Measurements from ENCODE around the gene KSR2. TPM values are rescaled to one million over a fixed set of nuclear protein-coding genes. Genes with fewer than 3 reads are reported as not detected.

KSR2 gene
- polyA plus RNA-seq, 1 experiment = not detected

DNA sequence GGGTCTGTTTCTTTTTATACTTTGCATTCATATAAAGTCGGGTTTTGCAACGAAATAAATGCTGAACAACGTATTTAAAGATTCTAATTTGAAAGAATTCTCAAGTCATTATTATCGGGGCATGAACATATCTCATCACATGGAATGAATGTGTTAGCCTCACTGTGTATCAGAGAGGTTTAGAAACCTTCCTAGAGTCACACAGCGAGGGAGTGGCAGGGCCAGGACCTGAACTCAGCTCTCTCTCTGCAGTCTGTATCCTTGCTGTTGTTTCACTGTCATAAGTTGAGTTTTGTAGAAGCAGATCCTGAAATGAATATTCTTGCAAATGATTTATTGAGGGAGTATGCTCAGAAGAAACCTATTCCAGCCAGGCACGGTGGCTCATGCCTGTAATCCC, 398.2 kb downstream of the KSR2 start:
- TF ChIP-seq, protein P1, sequence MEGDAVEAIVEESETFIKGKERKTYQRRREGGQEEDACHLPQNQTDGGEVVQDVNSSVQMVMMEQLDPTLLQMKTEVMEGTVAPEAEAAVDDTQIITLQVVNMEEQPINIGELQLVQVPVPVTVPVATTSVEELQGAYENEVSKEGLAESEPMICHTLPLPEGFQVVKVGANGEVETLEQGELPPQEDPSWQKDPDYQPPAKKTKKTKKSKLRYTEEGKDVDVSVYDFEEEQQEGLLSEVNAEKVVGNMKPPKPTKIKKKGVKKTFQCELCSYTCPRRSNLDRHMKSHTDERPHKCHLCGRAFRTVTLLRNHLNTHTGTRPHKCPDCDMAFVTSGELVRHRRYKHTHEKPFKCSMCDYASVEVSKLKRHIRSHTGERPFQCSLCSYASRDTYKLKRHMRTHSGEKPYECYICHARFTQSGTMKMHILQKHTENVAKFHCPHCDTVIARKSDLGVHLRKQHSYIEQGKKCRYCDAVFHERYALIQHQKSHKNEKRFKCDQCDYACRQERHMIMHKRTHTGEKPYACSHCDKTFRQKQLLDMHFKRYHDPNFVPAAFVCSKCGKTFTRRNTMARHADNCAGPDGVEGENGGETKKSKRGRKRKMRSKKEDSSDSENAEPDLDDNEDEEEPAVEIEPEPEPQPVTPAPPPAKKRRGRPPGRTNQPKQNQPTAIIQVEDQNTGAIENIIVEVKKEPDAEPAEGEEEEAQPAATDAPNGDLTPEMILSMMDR (IDR thresholded peaks at IDR 0.05; ENCODE audit: insufficient read depth, low read depth, low read length) = no peak
- no peak overlapping the region for H3K4me3 ChIP-seq (ENCODE audit: low read depth, low read length)
- ChIA-PET CTCF (no interaction called here), POLR2A (no interaction called here)
- H3K27me3 ChIP-seq (ENCODE audit: control insufficient read depth, insufficient read depth, low read length) = no peaks in the 10 kb centered on the region; the same call in 1 of the 2 replicates
- DNase-seq (ENCODE audit: low read depth) = no peak
- no peaks in the 10 kb centered on the region for H3K36me3 ChIP-seq (ENCODE audit: control insufficient read depth, insufficient read depth, low read length)

DNA sequence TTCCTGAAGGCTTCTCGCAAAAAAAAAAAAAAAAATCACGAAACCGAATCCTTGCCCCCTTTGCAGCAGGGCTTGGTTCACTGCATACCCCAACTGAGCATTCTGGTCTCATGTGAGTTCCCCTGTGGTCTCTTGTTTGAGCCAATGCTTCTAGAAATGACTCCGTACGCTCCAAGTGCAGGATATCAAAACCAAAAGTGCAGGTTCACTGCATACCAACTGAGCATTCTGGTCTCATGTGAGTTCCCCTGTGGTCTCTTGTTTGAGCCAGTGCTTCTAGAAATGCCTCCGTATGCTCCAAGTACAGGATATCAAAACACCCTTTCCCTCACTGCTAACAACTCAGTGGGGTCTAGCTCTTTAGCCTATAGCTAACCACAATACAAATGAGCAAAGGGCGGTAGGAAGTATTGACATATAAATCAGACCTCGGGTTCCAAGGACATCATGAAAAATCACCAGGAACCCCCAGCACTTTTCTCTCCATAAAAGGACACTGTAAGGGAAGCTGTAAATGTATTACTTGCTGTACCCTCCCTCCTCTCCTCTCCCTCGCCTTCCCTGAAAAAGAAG, 401.1 kb downstream of the KSR2 start:
- DNase-seq (ENCODE audit: low read depth) = no peak
- ChIA-PET POLR2A (no interaction called here), CTCF (interaction anchor here (1.2 kb wide), 1 partner anchor 8 kb away, joined by 3 read pairs; no protein-coding TSS in a partner anchor)
- H3K36me3 ChIP-seq (ENCODE audit: control insufficient read depth, insufficient read depth, low read length) = no peaks in the 10 kb centered on the region
- H3K27me3 ChIP-seq (ENCODE audit: control insufficient read depth, insufficient read depth, low read length) = no peaks in the 10 kb centered on the region; the same call in 1 of the 2 replicates
- H3K4me3 ChIP-seq (ENCODE audit: low read depth, low read length) = no peak overlapping the region
- TF ChIP-seq, protein P1 (IDR thresholded peaks at IDR 0.05; ENCODE audit: insufficient read depth, low read depth, low read length) = no peak

DNA sequence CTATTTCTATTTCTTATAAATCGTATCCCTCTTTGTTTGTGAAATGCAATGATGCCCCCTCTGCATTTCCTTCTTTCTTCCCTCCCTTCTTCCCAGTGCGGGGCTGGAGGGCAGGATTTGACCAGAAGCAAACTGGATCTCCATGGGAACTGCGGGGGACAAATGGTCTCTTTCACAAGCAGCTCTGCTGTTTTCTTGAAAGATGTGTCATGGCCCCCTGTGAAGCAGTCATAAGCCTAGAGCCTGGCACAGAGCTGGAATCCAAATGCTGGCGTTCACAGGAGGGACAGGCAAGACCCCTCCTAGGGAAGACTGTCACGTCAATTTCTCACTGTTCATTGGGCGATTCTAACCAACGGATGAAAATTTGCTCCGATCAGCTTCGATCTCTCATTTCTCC, 403.9 kb downstream of the KSR2 start:
- TF ChIP-seq, protein P1 (IDR thresholded peaks at IDR 0.05; ENCODE audit: insufficient read depth, low read depth, low read length) = no peak
- DNase-seq (ENCODE audit: low read depth) = no peak
- no peaks in the 10 kb centered on the region for H3K36me3 ChIP-seq (ENCODE audit: control insufficient read depth, insufficient read depth, low read length)
- CTCF ChIA-PET = interaction anchor here (1.5 kb wide), 1 partner anchor 9 kb away, joined by 4 read pairs; no protein-coding TSS in a partner anchor
- H3K27me3 ChIP-seq (ENCODE audit: control insufficient read depth, insufficient read depth, low read length) = no peaks in the 10 kb centered on the region
- H3K4me3 ChIP-seq (ENCODE audit: low read depth, low read length) = no peak overlapping the region
- POLR2A ChIA-PET = no interaction called here

DNA sequence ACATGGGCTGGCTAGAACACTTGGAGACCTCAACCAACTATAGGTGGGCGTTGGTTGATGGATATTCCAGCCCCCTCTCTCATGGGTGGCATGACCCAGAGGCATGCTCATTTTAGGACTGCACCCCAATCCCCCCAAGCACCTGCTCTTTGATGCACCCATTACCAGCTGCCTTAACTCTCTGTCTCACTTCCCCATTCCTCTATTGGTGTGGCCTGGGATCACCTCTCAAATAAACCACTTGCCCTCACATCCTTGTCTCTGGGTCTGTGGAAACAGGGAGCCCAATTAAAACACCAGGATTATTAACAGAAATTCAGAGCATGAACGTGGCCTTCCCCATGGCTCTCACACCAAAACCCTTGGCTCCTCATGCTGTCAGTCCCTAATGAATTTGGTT, 405.1 kb downstream of the KSR2 start:
- TF ChIP-seq, protein P1 (IDR thresholded peaks at IDR 0.05; ENCODE audit: insufficient read depth, low read depth, low read length) = no peak
- DNase-seq (ENCODE audit: low read depth) = no peak
- no peaks in the 10 kb centered on the region for H3K27me3 ChIP-seq (ENCODE audit: control insufficient read depth, insufficient read depth, low read length)
- CTCF ChIA-PET = no interaction called here
- H3K36me3 ChIP-seq (ENCODE audit: control insufficient read depth, insufficient read depth, low read length) = no peaks in the 10 kb centered on the region
- POLR2A ChIA-PET = no interaction called here
- no peak overlapping the region for H3K4me3 ChIP-seq (ENCODE audit: low read depth, low read length)

DNA sequence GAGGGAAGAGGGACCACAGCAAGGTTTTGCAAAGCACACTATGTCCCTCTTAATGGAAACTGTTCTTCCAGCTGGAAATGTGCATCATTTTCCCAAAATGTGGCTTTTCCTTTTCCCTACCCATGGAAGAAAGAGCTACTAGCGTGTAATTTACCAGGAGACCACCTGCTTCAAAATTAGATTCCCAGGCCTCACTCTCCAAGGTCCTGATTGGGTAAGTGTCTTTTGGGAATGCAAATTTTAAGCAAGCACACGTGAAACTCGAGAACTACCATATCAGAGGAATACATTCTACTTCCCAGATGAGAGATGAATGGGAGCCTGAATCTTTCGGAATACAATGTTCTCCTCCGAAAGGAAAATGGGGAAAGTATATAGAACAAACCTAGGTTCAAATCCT, 405.8 kb downstream of the KSR2 start:
- no peak for DNase-seq (ENCODE audit: low read depth)
- Histone ChIP-seq H3K36me3 (ENCODE audit: control insufficient read depth, insufficient read depth, low read length) (no peaks in the 10 kb centered on the region), H3K4me3 (ENCODE audit: low read depth, low read length) (no peak overlapping the region), H3K27me3 (ENCODE audit: control insufficient read depth, insufficient read depth, low read length) (no peaks in the 10 kb centered on the region)
- CTCF ChIA-PET = no interaction called here
- TF ChIP-seq, protein P1 (IDR thresholded peaks at IDR 0.05; ENCODE audit: insufficient read depth, low read depth, low read length) = no peak
- POLR2A ChIA-PET = no interaction called here

All from BJ (cell line).